ENCODE data around the gene INPP5K.
"Not testable (repeated sequence)": the region's sequence is repeated elsewhere in the genome, so short reads cannot be mapped to it uniquely, and the experiment has no call there.

INPP5K gene

GRCh38 chr17:1546292-1546922 lies 30.0 kb upstream of the INPP5K start:
- DNase-seq = no peak

DNA sequence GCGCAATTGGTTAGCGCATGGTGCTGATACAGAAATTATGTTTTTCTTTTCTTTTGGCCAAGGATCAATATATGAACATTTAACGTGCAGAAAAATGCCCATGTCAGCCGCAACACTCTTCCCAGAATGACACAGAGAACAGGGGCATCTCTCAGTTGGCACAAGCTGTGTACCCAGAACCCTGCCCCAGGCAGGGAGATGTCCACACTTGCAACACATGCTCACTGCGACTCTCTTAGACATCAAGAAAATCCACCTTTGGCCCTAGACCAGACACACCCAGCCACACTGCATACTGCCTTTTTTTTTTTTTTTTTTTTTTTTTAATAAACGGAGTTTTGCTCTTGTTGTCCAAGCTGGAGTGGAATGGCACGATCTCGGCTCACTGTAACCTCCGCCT lies 29.2 kb upstream of the INPP5K start:
- no peak for DNase-seq

- no peak for DNase-seq
Observed at GRCh38 chr17:1542316-1542715, 25.9 kb upstream of the INPP5K start.

DNA sequence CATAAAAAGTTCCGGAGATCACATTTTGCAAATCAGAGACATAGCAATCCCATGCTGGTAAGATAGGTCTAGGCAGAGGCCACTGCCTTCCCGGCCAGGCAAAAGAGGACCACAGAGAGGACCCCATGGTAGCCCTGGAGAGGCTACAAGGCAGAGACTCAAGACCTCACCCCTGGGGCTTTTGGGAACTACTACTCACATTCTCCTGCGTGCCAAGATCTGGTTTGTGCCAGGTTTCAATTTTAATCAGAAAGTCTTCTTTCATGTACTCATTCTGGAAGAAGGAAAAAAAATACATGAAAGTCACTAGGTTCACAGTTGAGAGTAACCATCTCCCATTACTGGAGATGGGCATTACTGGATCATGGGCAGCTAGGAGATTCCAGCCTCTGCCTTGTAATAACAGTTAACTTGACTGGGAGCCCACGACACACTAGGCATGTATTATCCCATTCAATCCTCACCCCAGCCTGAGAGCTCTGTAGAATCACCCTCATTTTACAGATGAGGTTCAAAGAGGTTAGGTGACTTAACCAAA lies 25.0 kb upstream of the INPP5K start:
- no peak for DNase-seq

- no peak for DNase-seq
Observed at GRCh38 chr17:1539811-1540210, 23.4 kb upstream of the INPP5K start.

- DNase-seq = no peak
Observed at GRCh38 chr17:1535737-1536136, 19.3 kb upstream of the INPP5K start.

DNA sequence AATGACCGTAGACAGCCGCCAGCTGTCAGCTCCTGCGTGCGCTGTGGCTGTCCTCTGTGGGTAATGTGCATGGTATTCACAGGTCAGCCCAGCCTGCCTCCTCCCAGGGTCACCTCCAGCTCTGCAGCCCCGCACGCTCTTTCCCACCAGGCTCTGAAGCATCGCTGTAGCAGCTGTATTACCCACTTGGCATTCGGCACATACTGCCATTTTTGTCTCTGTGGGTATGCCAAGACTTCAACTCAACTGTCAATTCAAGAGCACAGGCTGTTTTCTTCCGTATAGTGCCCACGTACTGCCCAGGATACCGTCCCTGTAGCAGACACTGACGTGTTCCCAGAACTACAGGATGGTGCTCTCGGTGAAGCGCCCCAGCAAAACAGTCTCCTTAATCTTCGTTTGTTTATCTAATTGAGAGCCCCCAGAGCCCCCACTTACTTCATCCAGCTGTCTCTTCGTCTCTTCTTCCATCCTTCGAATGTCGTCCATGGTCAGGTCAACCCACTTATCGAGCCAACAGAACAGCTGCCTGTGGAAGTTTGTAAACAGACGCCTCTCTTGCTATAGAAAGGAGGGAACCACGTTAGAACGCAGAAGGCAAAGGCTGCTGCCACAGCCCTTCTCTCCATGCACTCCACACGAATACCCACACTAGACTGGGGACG lies 17.4 kb upstream of the INPP5K start:
- DNase-seq = no peak

DNA sequence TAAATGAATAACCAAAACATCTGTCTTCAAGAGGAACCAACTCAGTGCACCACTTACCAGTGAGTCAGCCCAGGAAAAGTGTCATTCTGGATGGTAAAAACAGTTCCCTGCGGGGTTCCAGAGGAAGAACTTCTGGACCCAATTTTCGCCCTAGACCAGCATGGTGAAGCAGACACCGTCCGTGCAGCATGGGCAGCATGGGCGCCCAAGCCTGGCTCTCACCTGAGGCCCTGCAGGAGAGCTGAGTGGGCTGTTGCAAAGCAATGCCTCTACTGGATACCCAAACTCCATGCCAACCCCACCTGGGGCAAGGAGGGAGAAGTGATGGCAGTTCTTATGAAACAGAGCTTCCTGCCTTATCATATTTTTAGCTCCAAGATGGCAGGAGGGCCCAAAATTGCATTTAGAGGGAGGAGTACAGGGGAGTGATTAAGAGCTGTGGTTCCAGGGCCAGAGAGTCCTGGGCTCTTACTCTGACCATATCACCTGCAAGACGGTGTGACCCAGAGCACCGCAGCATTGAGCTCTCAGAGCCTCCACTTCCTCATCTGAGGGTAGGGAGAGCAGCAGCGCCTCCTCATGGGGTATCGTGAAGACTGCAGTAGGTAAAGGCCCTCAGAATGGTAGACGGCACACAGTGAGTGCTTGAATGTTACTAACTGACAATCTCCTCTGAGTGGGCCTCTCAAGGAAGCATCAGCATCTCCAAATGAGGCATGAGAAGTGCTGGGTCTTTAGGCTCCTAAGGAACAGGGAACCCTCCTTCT lies 16.6 kb upstream of the INPP5K start:
- DNase-seq = peak; percentile 47

- DNase-seq = no peak
Observed at GRCh38 chr17:1529863-1530262, 13.5 kb upstream of the INPP5K start.

DNA sequence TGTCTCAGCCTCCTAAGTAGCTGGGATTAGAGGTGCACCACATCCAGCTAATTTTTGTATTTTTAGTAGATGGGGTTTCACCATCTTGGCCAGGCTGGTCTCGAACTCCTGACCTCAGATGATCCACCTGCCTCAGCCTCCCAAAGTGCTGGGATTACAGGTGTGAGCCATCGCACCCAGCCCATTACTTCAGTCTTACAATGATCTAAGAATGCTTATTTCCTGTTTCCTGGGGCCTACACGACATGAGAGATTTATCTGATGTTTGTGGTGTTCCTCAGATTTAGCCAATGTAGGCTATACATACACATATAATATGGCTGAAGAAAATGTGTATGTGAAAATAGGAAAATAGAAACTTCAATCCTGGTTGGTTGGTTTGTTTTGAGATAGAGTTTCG lies 10.5 kb upstream of the INPP5K start:
- DNase-seq = peak; percentile 8

DNA sequence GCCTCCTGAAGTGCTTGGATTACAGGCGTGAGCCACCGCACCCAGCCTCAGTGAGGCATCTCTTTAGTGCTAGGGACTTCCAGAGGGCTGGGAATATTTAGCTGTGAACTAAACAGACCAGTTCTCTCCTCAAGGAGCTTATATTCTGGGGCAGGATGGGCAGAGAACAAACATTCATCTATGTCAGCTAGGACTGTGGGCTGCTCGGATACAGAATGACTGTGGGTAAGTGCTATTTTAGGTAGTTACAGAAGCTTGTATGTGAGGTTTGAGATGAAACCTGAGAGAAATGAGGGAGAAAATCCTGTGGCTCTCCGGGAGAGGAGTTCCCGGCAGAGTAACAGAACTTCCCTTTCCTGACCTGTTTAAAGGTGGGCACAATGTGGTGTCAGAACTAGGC lies 6.2 kb upstream of the INPP5K start:
- DNase-seq = no peak

- no peak for DNase-seq
Observed at GRCh38 chr17:1521086-1521640, 4.8 kb upstream of the INPP5K start.

DNA sequence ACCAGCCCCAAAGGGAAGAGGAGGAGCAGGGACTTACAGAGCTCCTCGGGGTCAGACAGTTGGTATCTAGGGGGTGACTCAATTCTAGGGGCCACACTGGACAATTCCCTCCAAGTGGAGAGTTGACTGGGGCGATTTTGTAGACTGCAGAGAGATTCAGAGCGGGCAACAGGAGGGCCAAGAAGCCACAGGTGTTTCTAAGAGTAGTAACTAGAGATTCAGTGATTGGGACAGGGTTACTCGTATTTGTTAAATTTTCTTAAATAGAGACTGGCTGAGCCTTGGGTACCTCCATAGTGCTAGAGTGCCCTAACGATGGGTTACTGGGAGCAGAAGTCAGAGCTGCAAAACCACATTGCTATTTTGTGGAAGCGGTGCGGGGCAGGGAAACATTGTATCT lies 3.3 kb upstream of the INPP5K start:
- DNase-seq = no peak

DNA sequence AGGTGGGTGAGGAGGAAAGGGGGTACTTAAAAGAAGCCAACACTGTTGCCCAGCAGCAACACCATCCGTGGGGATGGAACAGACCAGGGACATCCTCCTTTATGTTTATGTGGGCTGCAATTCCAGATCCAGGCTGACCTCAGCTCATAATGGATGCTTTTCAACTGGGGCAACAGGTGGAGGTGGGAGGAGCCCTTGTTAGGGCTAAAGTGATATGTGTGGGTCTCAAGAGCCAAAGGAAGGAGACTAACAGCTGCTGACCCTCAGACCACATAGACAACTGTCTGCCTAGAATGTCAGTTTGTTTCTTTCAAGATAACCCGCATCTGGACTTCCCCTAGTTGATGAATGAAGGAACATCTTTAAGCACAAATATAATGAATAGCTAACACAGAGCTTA lies 2.0 kb upstream of the INPP5K start:
- DNase-seq = no peak

DNA sequence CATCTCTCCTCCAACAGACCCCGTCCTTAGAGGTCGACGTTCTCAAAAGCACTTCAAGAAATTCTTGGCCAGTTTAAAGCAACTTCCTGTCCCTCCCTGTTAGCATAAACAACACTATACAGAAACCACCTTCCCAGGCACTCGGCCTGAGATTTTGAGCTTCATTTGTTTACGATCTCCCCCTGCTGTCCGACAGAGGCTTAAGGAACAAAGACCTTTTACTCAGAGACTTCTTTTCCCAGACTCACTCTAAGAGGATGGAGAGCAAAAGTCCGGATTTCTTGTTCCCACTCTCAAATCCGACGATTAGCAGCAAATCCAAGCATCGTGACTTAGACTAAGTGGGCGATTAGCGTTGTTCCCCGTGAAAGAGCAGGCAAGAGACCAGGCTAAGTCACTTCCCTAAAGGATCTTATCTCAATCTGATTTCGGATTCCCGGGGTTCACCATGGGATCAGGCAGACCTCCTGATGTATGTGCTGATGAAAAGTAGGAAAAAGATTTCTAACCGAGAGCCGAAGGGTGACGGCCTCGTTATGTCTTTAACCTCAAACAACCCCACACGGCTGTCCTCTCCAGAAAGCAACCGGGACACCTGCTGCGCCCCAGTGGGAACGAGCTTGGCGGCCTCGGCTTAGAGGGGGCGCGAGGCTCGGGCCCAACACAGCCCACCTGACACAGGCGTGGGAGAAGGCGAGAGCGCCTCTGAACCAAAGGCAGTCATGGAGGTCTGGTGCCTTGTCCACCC lies 598 bp downstream of the INPP5K start:
- DNase-seq = peak; percentile 65

DNA sequence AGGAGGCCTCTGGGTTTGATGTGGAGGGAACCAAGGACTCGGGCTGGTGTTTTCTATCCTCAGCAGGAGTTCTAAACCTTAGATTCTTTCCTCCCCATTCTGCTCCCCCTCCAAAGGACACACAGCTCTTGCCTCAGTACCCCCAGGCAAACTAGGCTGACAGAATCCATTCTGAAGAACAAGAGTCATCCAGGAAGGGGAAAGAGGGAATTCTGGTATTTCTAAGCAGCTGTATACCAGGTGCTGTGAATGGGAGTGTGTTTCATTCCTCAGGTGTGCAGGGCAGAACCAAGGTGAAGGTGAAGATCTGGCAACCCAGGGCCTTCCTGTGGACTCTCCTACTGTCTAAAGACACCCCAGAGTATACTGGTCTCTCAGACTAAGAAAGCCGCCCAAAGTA lies 4.1 kb downstream of the INPP5K start:
- no peak for DNase-seq

GRCh38 chr17:1511756-1512321 lies 4.6 kb downstream of the INPP5K start:
- DNase-seq = no peak

DNA sequence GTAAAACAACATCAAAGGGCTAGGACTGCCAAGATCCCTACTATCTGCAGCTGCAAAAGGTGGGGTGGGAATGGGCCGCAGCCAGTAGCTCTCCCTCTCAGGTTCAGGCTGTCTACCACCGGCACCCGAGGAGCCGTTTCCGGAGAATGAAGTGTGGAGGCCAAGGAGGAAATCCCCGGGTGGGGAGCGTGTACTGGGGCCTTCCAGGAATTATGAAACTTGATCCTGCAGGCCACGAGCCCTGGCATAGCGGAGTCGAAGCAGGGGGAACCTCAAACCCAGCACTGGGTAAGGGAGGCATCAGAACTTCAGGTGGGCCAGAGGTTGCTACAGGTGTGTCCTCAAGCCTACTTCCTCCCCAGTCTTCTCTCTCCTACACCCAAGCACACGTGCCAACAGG lies 5.1 kb downstream of the INPP5K start:
- DNase-seq = no peak

DNA sequence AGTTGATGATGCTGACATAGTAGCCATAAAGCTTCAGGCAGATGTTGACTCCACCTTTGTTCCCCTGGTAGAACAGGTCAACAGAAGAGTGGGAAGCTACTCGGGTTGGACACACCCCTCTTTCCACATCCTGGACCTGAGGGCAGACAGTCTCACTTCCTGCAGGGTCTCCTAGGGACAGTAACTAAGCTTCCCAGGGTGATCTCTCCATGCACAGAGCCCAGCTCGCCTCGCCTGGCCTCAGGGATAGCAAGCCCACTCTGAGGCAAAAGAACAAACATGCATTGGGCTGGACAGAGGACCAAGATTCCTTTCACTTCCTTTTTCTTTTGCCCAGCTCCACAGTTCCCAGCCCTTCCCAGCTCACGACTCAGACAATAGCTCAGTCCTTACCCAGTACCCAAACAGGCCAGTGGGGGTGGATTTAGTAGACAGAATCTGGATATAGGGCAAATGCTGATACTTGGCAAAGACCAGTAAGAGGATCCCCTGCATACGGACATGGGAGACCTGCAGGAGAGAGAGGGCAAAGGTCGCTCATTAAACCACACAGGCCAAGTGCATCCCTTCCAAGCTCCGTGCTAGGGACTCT lies 7.0 kb downstream of the INPP5K start:
- no peak for DNase-seq

GRCh38 chr17:1508709-1509108 lies 7.7 kb downstream of the INPP5K start:
- not testable (repeated sequence) for DNase-seq

DNA sequence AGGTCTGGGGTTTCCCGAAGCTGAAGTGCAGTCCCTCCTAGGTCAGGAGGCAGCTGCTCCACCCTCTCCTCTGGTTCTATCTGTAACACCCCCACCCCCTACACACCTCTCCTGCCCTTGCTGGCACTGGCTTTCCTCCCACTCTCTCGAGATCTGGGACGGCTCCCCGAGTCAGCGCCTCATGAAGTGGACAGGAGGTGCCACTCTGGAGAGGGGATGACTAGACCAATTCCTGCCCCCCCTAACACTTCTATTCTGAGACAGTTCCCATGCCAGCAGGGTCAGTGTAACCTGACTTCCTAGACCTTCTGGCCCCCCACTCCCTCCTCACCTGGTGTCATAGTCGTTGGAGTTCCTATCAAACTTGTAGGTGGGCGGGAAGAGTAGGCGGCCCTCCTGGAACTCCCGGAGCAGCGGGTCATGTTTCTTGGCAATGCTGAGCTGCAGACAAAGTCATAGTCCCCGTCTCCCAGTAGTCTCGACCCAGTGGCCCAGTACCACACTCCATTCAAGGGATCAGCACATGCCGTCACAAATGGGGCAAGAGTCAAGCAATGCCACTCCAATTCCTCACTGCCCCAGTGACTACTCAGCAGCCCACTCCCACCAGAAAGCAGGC lies 9.7 kb downstream of the INPP5K start:
- no peak for DNase-seq

DNA sequence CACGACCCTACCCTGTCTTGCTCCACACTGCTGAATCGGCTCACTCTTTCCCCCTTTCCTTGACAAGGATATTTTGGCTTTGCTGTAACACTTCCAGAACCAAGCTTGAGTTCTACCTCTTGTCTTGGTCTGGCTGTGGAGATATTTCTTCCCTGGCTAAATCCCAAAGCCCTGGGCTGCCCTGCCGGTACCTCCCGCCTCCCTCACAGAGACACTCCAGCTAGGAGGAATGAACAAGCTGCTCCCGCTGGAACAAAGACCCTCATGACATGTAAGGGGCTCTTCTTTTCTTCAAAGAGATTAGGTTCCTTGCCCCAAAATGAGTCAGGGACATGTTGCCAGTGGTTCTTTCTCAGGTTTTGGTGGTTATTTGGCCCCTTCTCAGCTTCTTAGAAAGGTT lies 10.8 kb downstream of the INPP5K start:
- no peak for DNase-seq
